PC-9 (cell line): Measurements from ENCODE around the gene DPYSL5. TPM values are rescaled to one million over a fixed set of nuclear protein-coding genes. Genes with fewer than 3 reads are reported as not detected.

ENCODE experiments used
- BruUV-seq: library from RNA; stranded (reverse); fragments of 400-500 nt; replicated peaks from 2 replicates; lab custom pipeline; 2021; lab: Mats Ljungman, UMichigan
- CTCF ChIA-PET: fragments of 300-600 bp; sonication (Branson Sonifier 250); formaldehyde crosslinking; loops from one replicate; lab custom pipeline; 2022; ENCODE audit warnings: antibody characterized with exemption; lab: Charles Lee
- POLR2A ChIA-PET: fragments of 300-600 bp; sonication (Branson Sonifier 250); formaldehyde crosslinking; loops from one replicate; lab custom pipeline; 2022; ENCODE audit warnings: antibody characterized with exemption; ENCODE audit not compliant: unreplicated experiment; lab: Charles Lee
- DNase-seq, 2 experiments: peaks; one replicate each; pipeline versions ENCODE4 v3.0.0 to v3.0.0-alpha.2; 2015 to 2022; ENCODE audit warnings: mixed read lengths in 1 of 2
- H2AFZ ChIP-seq: fragments of 200-600 bp; sonication (generic); 2 replicates; pipeline ENCODE4 v1.8.1; 2017; ENCODE audit warnings: antibody characterized with exemption
- H3F3A ChIP-seq: fragments of 200-600 bp; sonication (generic); 2 replicates; pipeline ENCODE4 v1.8.1; 2017; ENCODE audit warnings: antibody characterized with exemption, mild to moderate bottlenecking, low read depth; ENCODE audit not compliant: insufficient read depth
- H3K27ac ChIP-seq: fragments of 200-600 bp; sonication (generic); 2 replicates; pipeline ENCODE4 v1.6.1; 2016; ENCODE audit warnings: mixed run types
- H3K27me3 ChIP-seq: fragments of 200-600 bp; sonication (generic); 2 replicates; pipeline ENCODE4 v1.6.1; 2016; ENCODE audit warnings: low read depth, mixed run types; ENCODE audit not compliant: insufficient read depth
- H3K36me3 ChIP-seq: fragments of 200-600 bp; sonication (generic); 2 replicates; pipeline ENCODE4 v1.6.1; 2016; ENCODE audit warnings: low read depth, mixed run types
- H3K4me1 ChIP-seq: fragments of 200-600 bp; sonication (generic); replicated peaks from 2 replicates; pipeline ENCODE4 v1.6.1; 2016; ENCODE audit warnings: mixed run types; ENCODE audit not compliant: insufficient read depth
- H3K4me2 ChIP-seq: fragments of 200-600 bp; sonication (generic); 2 replicates; pipeline ENCODE4 v1.6.1; 2017; ENCODE audit warnings: mixed run types
- H3K4me3 ChIP-seq: fragments of 200-600 bp; sonication (generic); 2 replicates; pipeline ENCODE4 v1.6.1; 2016; ENCODE audit warnings: mixed run types
- H3K79me2 ChIP-seq: fragments of 200-600 bp; sonication (generic); 2 replicates; pipeline ENCODE4 v1.6.1; 2017; ENCODE audit warnings: low read depth, mixed run types
- H3K9me2 ChIP-seq: fragments of 200-600 bp; sonication (generic); 2 replicates; pipeline ENCODE4 v1.8.1; 2017; ENCODE audit warnings: mild to moderate bottlenecking; ENCODE audit not compliant: insufficient read depth
- H3K9me3 ChIP-seq: fragments of 200-600 bp; sonication (generic); 2 replicates; pipeline ENCODE4 v1.8.1; 2016; ENCODE audit warnings: low read depth; ENCODE audit not compliant: insufficient read depth
- H4K20me1 ChIP-seq: fragments of 200-600 bp; sonication (generic); 2 replicates; pipeline ENCODE4 v1.8.1; 2017; ENCODE audit not compliant: insufficient read depth
- CTCF ChIP-seq: fragments of 200-600 bp; sonication (generic); conservative IDR thresholded peaks from 2 replicates; pipeline ENCODE4 v1.6.1; 2017; ENCODE audit warnings: mixed run types, antibody characterized with exemption, mild to moderate bottlenecking, moderate library complexity
- EZH2 ChIP-seq: fragments of 200-600 bp; sonication (generic); IDR thresholded peaks from 2 replicates; pipeline ENCODE4 v1.8.0; 2017; ENCODE audit warnings: antibody characterized with exemption, low read depth
- intact Hi-C: fragments of 100-400 bp; cut with micrococcal nuclease; formaldehyde crosslinking; loops from one replicate; pipeline ENCODE4 v1.10.0; 2022; ENCODE audit not compliant: unreplicated experiment
- total RNA-seq: library from RNA; stranded (reverse); gene quantifications from 2 replicates; pipeline ENCODE4 v1.2.3, GENCODE V29; 2021

The DPYSL5 gene
- total RNA-seq, 1 experiment from 2014 or later, result not detected

- no peak overlapping the region for H2AFZ ChIP-seq
- H3K4me1 ChIP-seq, result no peaks in the 10 kb centered on the region
- H3K4me3 ChIP-seq, result no peak overlapping the region
- no TSS peak for BruUV-seq
- H3F3A ChIP-seq, result no peaks in the 10 kb centered on the region
- no peaks in the 10 kb centered on the region for H3K36me3 ChIP-seq
- ChIA-PET POLR2A (no interaction called here), CTCF (no interaction called here)
- no peaks in the 10 kb centered on the region for H4K20me1 ChIP-seq
- no peak overlapping the region for H3K4me2 ChIP-seq
- no peaks in the 10 kb centered on the region for H3K79me2 ChIP-seq
- no peak overlapping the region for H3K27ac ChIP-seq
- H3K27me3 ChIP-seq, result peaks cover 82% of the 10 kb centered on the region
- intact Hi-C loops, result no loop called here
- H3K9me2 ChIP-seq, result no peaks in the 10 kb centered on the region
- no peaks in the 10 kb centered on the region for H3K9me3 ChIP-seq
- no peak for DNase-seq
- no peak for TF ChIP-seq EZH2
- no peak for TF ChIP-seq CTCF
Measured at GRCh38 chr2:26860211-26860850, 12.4 kb downstream of the DPYSL5 start.

- Histone ChIP-seq H3K4me1 (no peaks in the 10 kb centered on the region), H3K27me3 (peaks cover 80% of the 10 kb centered on the region), H3K27ac (no peak overlapping the region), H3F3A (no peaks in the 10 kb centered on the region), H3K9me2 (no peaks in the 10 kb centered on the region), H2AFZ (no peak overlapping the region), H4K20me1 (no peaks in the 10 kb centered on the region), H3K79me2 (no peaks in the 10 kb centered on the region), H3K36me3 (no peaks in the 10 kb centered on the region), H3K4me3 (no peak overlapping the region), H3K4me2 (no peak overlapping the region), H3K9me3 (no peaks in the 10 kb centered on the region)
- CTCF ChIA-PET, result interaction anchor here (0.5 kb wide), 1 partner anchor 55 kb away, joined by 19 read pairs; no protein-coding TSS in a partner anchor
- intact Hi-C loops, result no loop called here
- no TSS peak for BruUV-seq
- TF ChIP-seq EZH2 (no peak), CTCF (no peak)
- no peak for DNase-seq
- POLR2A ChIA-PET, result no interaction called here
Measured at GRCh38 chr2:26861610-26862224, 13.8 kb downstream of the DPYSL5 start.

- intact Hi-C loops, result no loop called here
- no peaks in the 10 kb centered on the region for H3K4me1 ChIP-seq
- ChIA-PET POLR2A (no interaction called here), CTCF (no interaction called here)
- H3K36me3 ChIP-seq, result no peaks in the 10 kb centered on the region
- DNase-seq, result no peak
- no TSS peak for BruUV-seq
- H3K79me2 ChIP-seq, result no peaks in the 10 kb centered on the region
- no peaks in the 10 kb centered on the region for H3F3A ChIP-seq
- H3K27me3 ChIP-seq, result peaks cover 91% of the 10 kb centered on the region
- no peak overlapping the region for H2AFZ ChIP-seq
- no peaks in the 10 kb centered on the region for H3K9me2 ChIP-seq
- no peaks in the 10 kb centered on the region for H3K9me3 ChIP-seq
- TF ChIP-seq EZH2 (no peak), CTCF (no peak)
- H3K4me3 ChIP-seq, result no peak overlapping the region
- H4K20me1 ChIP-seq, result no peaks in the 10 kb centered on the region
- no peak overlapping the region for H3K4me2 ChIP-seq
- no peak overlapping the region for H3K27ac ChIP-seq
Measured at GRCh38 chr2:26864226-26864625, 16.3 kb downstream of the DPYSL5 start.
